H1 (cell line): ENCODE measurements around the gene ENTPD1. TPM values are rescaled to one million over a fixed set of nuclear protein-coding genes. Genes with fewer than 3 reads are reported as not detected.

Source experiments
- ATF3 ChIP-seq: IDR thresholded peaks from 2 replicates; pipeline ENCODE4 v1.6.1; 2011; ENCODE audit warnings: low read depth, mild to moderate bottlenecking, low read length; ENCODE audit not compliant: insufficient read depth
- CBX5 ChIP-seq: fragments of 300-800, 300-1000 bp; sonication (generic); IDR thresholded peaks from 2 replicates; pipeline ENCODE4 v1.7.1; 2016; ENCODE audit warnings: antibody characterized with exemption, low read length, low read depth
- CEBPB ChIP-seq: IDR thresholded peaks from 2 replicates; pipeline ENCODE4 v1.6.1; 2012; ENCODE audit warnings: low read depth, low read length
- CHD7 ChIP-seq: fragments of 300-600 bp; sonication (generic); IDR thresholded peaks from 2 replicates; pipeline ENCODE4 v1.7.1; 2012; ENCODE audit warnings: low read length, moderate library complexity, mild to moderate bottlenecking, inconsistent platforms; ENCODE audit not compliant: insufficient replicate concordance
- GABPA ChIP-seq: IDR thresholded peaks from 2 replicates; pipeline ENCODE4 v1.6.1; 2011; ENCODE audit warnings: mild to moderate bottlenecking, low read length, moderate library complexity, borderline replicate concordance; ENCODE audit not compliant: insufficient read depth
- POLR2A ChIP-seq, 2 experiments: IDR thresholded peaks; 1 replicate in 1 of 2; 2 replicates in 1 of 2; pipeline ENCODE4 v1.6.1; 2011; ENCODE audit warnings: low read depth in 2 of 2, low read length in 2 of 2, mild to moderate bottlenecking in 2 of 2; ENCODE audit errors: control extremely low read depth in 1 of 2
- SAP30 ChIP-seq: fragments of 300-600 bp; sonication (generic); IDR thresholded peaks from 2 replicates; pipeline ENCODE4 v1.7.1; 2012; ENCODE audit warnings: low read length, moderate library complexity, mild to moderate bottlenecking, inconsistent platforms; ENCODE audit not compliant: insufficient read depth, insufficient replicate concordance
- SIN3A ChIP-seq, 2 experiments: IDR thresholded peaks in 1 of 2; conservative IDR thresholded peaks in 1 of 2; 2 replicates each; pipeline ENCODE4 v1.6.1; 2011 to 2012; ENCODE audit warnings: low read length in 2 of 2, improper control_type of control experiment in 1 of 2, low read depth in 1 of 2, mild to moderate bottlenecking in 1 of 2
- SP4 ChIP-seq: IDR thresholded peaks from 2 replicates; pipeline ENCODE4 v1.6.1; 2012; ENCODE audit warnings: low read length, inconsistent platforms
- polyA plus RNA-seq, 7 experiments: library from polyadenylated mRNA; depleted of rRNA in 3 of 7; stranded (reverse) in 5 of 7; unstranded in 2 of 7; fragments of >200 nt in 5 of 7; fragments of 200-250 nt in 2 of 7; gene quantifications; 1 replicate in 5 of 7; 2 replicates in 1 of 7; 4 replicates in 1 of 7; pipeline versions ENCODE4 v1.2.1 to v1.2.3, GENCODE V29; 2011 to 2013; ENCODE audit warnings: missing spikeins in 2 of 7, mixed read lengths in 2 of 7
- total RNA-seq: library from RNA; stranded (reverse); fragmentation: NEBNext Ultra II Directional; extraction: Animal tissue kit (Norgen Biotek cat#: 25700); gene quantifications from 2 replicates; pipeline ENCODE4 v1.2.1, GENCODE V29; 2021

The ENTPD1 gene
- total and polyA plus RNA-seq, 2 of the 8 experiments (the other 6 are each of a cell fraction or from before 2014, with no cell fraction given) = 2.2 to 2.5 TPM

- TF ChIP-seq CHD7 = no peak
- TF ChIP-seq ATF3 = no peak
- no peak for TF ChIP-seq SP4
- TF ChIP-seq CBX5 = no peak
- TF ChIP-seq GABPA = no peak
- 0 out of 3 replicates have a peak, but pooled peaks of 1 of the 2 experiments have one; percentile 51 for TF ChIP-seq POLR2A (IDR thresholded peaks at IDR 0.05; ENCODE audit: control extremely low read depth in 1 of 2, low read depth in 2 of 2, low read length in 2 of 2)
- TF ChIP-seq SAP30 = no peak
- no peak for TF ChIP-seq CEBPB
- peak in 1 of 2 experiments; percentile 49; a peak in 1 of 4 replicates for TF ChIP-seq SIN3A (conservative IDR thresholded peaks at IDR 0.05 in 1 of 2, IDR thresholded peaks at IDR 0.05 in 1 of 2; ENCODE audit: low read depth in 1 of 2, low read length in 2 of 2)
Observed at GRCh38 chr10:95907456-95908253, 151.7 kb downstream of the ENTPD1 start, which contains the start of gene CC2D2B (continued).
